ENCODE data around the gene MAP3K7CL. TPM values are rescaled to one million over a fixed set of nuclear protein-coding genes. Genes with fewer than 3 reads are reported as not detected.

The MAP3K7CL gene, protein sequence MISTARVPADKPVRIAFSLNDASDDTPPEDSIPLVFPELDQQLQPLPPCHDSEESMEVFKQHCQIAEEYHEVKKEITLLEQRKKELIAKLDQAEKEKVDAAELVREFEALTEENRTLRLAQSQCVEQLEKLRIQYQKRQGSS
- total RNA-seq (2014; rRNA removed; shearing (Covaris generic)) = 5.3 and 11.7 TPM in 2 replicates

- no peaks in the 10 kb centered on the region for H3K9me3 ChIP-seq (replicated peaks)
- 0 out of 2 replicates have a peak within 1 kb of the TSS, but pooled peaks have one; percentile 2 for H3K4me3 ChIP-seq
- no peaks in the 10 kb centered on the region for H3K36me3 ChIP-seq
- H3K27me3 ChIP-seq (replicated peaks) = no peaks in the 10 kb centered on the region
- H3K27ac ChIP-seq = peak within 1 kb of the TSS; percentile 64
- peak; percentile 88 to 94 for DNase-seq (ENCODE audit: low read depth in 1 of 2, low spot score in 2 of 2)
- H3K4me1 ChIP-seq (replicated peaks) = peaks cover 16% of the 10 kb centered on the region
Measured at GRCh38 chr21:29130270-29130969, at the start of gene MAP3K7CL. Gene MAP3K7CL, plus strand, starts transcription at chr21:29130644. Its CDS starts 2,701 bp downstream, at chr21:29133345.

GRCh38 chr21:29082046-29082815 is 48.2 kb upstream of the MAP3K7CL start:
- no peaks in the 10 kb centered on the region for H3K36me3 ChIP-seq
- H3K4me1 ChIP-seq (replicated peaks) = peaks cover 32% of the 10 kb centered on the region
- H3K9me3 ChIP-seq (replicated peaks) = no peaks in the 10 kb centered on the region
- no peak for DNase-seq (ENCODE audit: low read depth in 1 of 2, low spot score in 2 of 2)
- H3K27me3 ChIP-seq (replicated peaks) = no peaks in the 10 kb centered on the region
- H3K4me3 ChIP-seq = no peak overlapping the region
- H3K27ac ChIP-seq = no peak overlapping the region

DNA sequence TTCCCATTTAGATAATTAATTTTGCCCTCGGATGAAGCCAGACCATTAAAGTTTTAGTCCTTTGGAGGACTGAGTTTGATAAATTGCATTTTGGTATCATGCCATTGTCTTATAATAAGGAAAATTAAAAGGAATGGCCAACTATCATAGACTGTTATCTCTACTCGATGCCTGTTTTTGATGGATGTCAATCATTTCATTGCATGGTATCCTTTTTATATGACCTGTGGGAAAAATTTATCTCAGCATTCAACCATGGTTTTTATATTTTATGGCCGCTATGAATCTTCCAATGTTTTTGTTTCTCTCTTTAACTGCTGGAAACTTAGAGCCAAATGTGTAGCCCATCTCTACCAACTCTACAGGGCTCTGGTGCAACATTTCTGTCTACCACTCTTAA is 47.1 kb upstream of the MAP3K7CL start:
- no peak for DNase-seq (ENCODE audit: low read depth in 1 of 2, low spot score in 2 of 2)
- Histone ChIP-seq H3K4me3 (no peak overlapping the region), H3K36me3 (no peaks in the 10 kb centered on the region), H3K4me1 (replicated peaks) (peaks cover 24% of the 10 kb centered on the region), H3K27me3 (replicated peaks) (no peaks in the 10 kb centered on the region), H3K9me3 (replicated peaks) (no peaks in the 10 kb centered on the region), H3K27ac (no peak overlapping the region)

DNA sequence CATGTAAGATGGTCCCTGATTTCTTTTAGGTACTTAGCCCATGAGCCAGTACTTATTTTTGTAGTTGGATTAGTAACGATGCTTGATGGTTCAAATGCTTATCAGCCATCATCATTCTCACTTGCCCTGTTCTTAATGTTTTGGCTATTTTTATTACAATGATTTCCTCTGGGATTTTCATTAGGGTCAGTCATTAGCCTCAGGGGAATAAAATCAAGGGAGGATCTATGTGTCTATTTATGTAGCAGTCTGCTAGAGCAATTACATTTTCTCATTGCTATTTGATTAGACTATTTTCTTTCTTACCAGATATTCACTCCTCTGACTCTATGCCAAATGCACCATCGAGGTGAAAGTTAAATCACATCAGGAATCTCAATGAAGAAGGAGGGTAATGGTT is 46.1 kb upstream of the MAP3K7CL start:
- DNase-seq (ENCODE audit: low read depth in 1 of 2, low spot score in 2 of 2) = no peak
- no peaks in the 10 kb centered on the region for H3K27me3 ChIP-seq (replicated peaks)

GRCh38 chr21:29085106-29085752 is 45.2 kb upstream of the MAP3K7CL start:
- H3K4me1 ChIP-seq (replicated peaks) = peaks cover 9% of the 10 kb centered on the region

More for the DNA sequence above, 46.1 kb upstream of the MAP3K7CL start:
- no peaks in the 10 kb centered on the region for H3K36me3 ChIP-seq
- no peaks in the 10 kb centered on the region for H3K9me3 ChIP-seq (replicated peaks)
- no peak overlapping the region for H3K4me3 ChIP-seq
- H3K27ac ChIP-seq = no peak overlapping the region
- peaks cover 16% of the 10 kb centered on the region for H3K4me1 ChIP-seq (replicated peaks)

DNA sequence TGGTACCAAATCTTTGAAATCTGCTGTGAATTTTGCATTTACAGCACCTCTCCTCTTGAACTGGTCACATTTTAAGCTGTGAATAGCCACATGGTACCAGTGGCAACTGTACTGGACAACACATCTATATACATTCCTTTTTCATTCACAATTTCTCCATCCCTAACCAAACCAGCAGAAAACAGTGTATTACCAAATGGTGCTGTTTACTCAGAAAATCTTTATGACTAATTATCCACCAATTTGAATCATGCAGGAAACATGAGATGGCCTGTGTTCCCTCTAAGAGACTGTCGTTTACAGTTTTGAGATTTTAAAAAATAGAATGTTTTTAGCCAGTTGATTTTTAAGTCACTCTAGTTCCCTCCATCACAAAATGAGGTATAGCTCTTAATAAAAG is 39.4 kb upstream of the MAP3K7CL start:
- H3K4me3 ChIP-seq = no peak overlapping the region

More at GRCh38 chr21:29085106-29085752, 45.2 kb upstream of the MAP3K7CL start:
- H3K36me3 ChIP-seq = no peaks in the 10 kb centered on the region
- no peaks in the 10 kb centered on the region for H3K9me3 ChIP-seq (replicated peaks)
- H3K4me3 ChIP-seq = no peak overlapping the region
- H3K27me3 ChIP-seq (replicated peaks) = no peaks in the 10 kb centered on the region
- H3K27ac ChIP-seq = no peak overlapping the region
- DNase-seq (ENCODE audit: low read depth in 1 of 2, low spot score in 2 of 2) = no peak

DNA sequence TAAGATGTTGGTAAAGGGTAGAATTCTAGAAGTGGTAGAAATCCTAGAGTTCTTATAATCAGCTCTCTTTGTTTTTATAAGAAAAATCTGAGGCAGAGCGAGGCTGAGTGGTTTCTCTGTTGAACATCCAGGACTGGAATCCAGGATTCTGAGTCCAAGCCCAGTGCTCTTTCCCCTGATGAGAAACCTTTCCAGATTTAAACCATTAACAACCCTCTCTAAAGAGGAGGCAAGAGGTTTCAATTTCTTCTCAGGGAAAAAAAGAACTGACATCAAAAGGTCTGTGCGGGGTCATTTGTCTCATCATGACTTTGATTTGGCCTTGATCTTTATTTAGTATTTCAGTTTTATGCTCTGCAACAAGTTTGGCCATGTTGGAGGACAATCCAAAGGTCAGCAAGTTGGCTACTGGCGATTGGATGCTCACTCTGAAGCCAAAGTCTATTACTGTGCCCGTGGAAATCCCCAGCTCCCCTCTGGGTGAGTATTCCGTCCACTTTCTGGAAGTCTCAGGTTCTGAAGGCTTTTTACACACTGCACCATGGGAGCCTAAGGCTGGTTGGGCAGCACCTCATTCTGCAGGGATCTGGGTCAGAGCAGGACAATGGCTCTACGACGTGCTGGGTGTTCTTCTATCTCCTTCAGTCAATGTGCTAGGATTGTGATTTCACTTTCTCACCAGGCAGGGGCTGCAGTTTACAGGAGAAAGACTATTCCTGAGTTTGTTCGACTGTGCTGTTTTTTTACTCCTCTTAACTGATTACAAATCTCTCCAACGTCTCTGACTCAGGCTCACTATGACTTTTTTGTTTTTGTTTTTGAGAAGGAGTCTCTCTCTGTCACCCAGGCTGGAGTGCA is 38.1 kb upstream of the MAP3K7CL start:
- H3K4me1 ChIP-seq (replicated peaks) = peaks cover 23% of the 10 kb centered on the region
- no peak overlapping the region for H3K4me3 ChIP-seq
- H3K36me3 ChIP-seq = no peaks in the 10 kb centered on the region
- peak overlapping the region; percentile 55; the same call in 1 of the 2 replicates for H3K27ac ChIP-seq
- no peaks in the 10 kb centered on the region for H3K9me3 ChIP-seq (replicated peaks)
- no peaks in the 10 kb centered on the region for H3K27me3 ChIP-seq (replicated peaks)
- peak in 1 of 2 experiments; percentile 31 for DNase-seq (ENCODE audit: low read depth in 1 of 2, low spot score in 2 of 2)

More for the DNA sequence above, 39.4 kb upstream of the MAP3K7CL start:
- Histone ChIP-seq H3K9me3 (replicated peaks) (no peaks in the 10 kb centered on the region), H3K27ac (peak overlapping the region; percentile 55), H3K4me1 (replicated peaks) (peaks cover 23% of the 10 kb centered on the region), H3K27me3 (replicated peaks) (no peaks in the 10 kb centered on the region), H3K36me3 (no peaks in the 10 kb centered on the region)
- peak in 1 of 2 experiments; percentile 52 for DNase-seq (ENCODE audit: low read depth in 1 of 2, low spot score in 2 of 2)

GRCh38 chr21:29096218-29097015 is 34.0 kb upstream of the MAP3K7CL start:
- H3K27ac ChIP-seq = no peak overlapping the region
- peaks cover 10% of the 10 kb centered on the region for H3K4me1 ChIP-seq (replicated peaks)
- H3K9me3 ChIP-seq (replicated peaks) = no peaks in the 10 kb centered on the region
- no peak overlapping the region for H3K4me3 ChIP-seq
- DNase-seq (ENCODE audit: low read depth in 1 of 2, low spot score in 2 of 2) = no peak
- H3K36me3 ChIP-seq = no peaks in the 10 kb centered on the region
- H3K27me3 ChIP-seq (replicated peaks) = no peaks in the 10 kb centered on the region

DNA sequence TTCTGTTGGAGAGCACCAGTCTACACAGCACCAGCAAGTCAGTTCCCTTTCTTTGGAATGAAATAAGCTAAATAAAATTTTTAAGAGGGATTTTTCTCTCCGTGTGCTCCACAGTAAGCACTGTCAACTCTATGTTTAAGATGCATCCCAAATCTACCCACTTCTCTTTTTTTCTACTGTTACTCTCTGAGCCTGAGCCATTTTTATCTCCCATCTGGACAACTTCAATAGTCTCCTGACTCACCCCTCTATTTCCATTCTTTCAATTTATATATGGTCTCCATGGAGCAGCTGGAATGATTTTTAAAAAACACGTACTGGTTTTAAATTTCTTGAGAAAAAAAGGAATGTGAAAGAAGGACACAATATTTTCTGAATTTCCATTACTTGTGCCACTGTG is 32.3 kb upstream of the MAP3K7CL start:
- H3K9me3 ChIP-seq (replicated peaks) = no peaks in the 10 kb centered on the region
- H3K27me3 ChIP-seq (replicated peaks) = no peaks in the 10 kb centered on the region
- H3K4me1 ChIP-seq (replicated peaks) = no peaks in the 10 kb centered on the region
- H3K27ac ChIP-seq = no peak overlapping the region
- H3K36me3 ChIP-seq = no peaks in the 10 kb centered on the region
- no peak for DNase-seq (ENCODE audit: low read depth in 1 of 2, low spot score in 2 of 2)
- no peak overlapping the region for H3K4me3 ChIP-seq

- no peaks in the 10 kb centered on the region for H3K9me3 ChIP-seq (replicated peaks)
- no peak overlapping the region for H3K27ac ChIP-seq
- H3K27me3 ChIP-seq (replicated peaks) = no peaks in the 10 kb centered on the region
- no peak overlapping the region for H3K4me3 ChIP-seq
- H3K4me1 ChIP-seq (replicated peaks) = no peaks in the 10 kb centered on the region; the same call in 1 of the 2 replicates
- H3K36me3 ChIP-seq = no peaks in the 10 kb centered on the region
- DNase-seq (ENCODE audit: low read depth in 1 of 2, low spot score in 2 of 2) = no peak
Measured at GRCh38 chr21:29102791-29103257, 27.6 kb upstream of the MAP3K7CL start.

- no peaks in the 10 kb centered on the region for H3K36me3 ChIP-seq
- no peaks in the 10 kb centered on the region; the same call in 1 of the 2 replicates for H3K4me1 ChIP-seq (replicated peaks)
- H3K4me3 ChIP-seq = no peak overlapping the region
- H3K27ac ChIP-seq = no peak overlapping the region
- no peaks in the 10 kb centered on the region for H3K9me3 ChIP-seq (replicated peaks)
- H3K27me3 ChIP-seq (replicated peaks) = no peaks in the 10 kb centered on the region
- DNase-seq (ENCODE audit: low read depth in 1 of 2, low spot score in 2 of 2) = peak in 1 of 2 experiments; percentile 12
Measured at GRCh38 chr21:29104239-29104708, 26.2 kb upstream of the MAP3K7CL start.

DNA sequence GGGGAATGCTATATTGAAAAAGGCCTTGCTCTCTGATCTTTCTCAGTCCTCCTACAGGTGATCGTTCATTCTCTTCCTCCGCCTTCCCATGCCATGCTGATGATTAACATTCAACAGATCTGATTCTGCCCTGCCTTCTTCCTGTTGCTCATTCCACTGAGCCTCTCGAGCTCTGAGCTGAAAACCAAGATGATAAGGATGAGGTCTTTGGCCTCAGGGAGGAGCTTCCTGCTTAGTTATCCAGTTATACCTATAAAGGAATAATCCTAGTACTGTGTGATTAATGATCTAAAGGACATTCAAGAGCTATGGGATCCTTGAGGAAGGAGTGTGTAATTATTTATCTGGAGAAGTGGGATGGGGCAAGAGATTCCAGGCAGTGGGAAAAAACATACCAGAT is 25.2 kb upstream of the MAP3K7CL start:
- Histone ChIP-seq H3K27ac (no peak overlapping the region), H3K4me3 (no peak overlapping the region), H3K4me1 (replicated peaks) (no peaks in the 10 kb centered on the region; the same call in 1 of the 2 replicates), H3K9me3 (replicated peaks) (no peaks in the 10 kb centered on the region), H3K27me3 (replicated peaks) (no peaks in the 10 kb centered on the region), H3K36me3 (no peaks in the 10 kb centered on the region)
- DNase-seq (ENCODE audit: low read depth in 1 of 2, low spot score in 2 of 2) = no peak

Data from SJSA1 (cell line).